ENCODE measurements around the gene MARK3. TPM values are rescaled to one million over a fixed set of nuclear protein-coding genes. Genes with fewer than 3 reads are reported as not detected.

MARK3 gene
- total and polyA plus RNA-seq, 9 donors: 54.7 to 83.3 (median 59.1) TPM

- Histone ChIP-seq H3K4me3 (ENCODE audit: low read length) (no peak overlapping the region), H3K27ac (ENCODE audit: low read length) (peak overlapping the region; percentile 62), H3K9me3 (replicated peaks; ENCODE audit: control insufficient read depth, low read depth, low read length) (no peaks in the 10 kb centered on the region), H3K4me1 (ENCODE audit: control insufficient read depth, insufficient read depth, low read length) (peaks cover 3% of the 10 kb centered on the region), H3K27me3 (ENCODE audit: control insufficient read depth, insufficient read depth, low read length) (no peaks in the 10 kb centered on the region), H3K36me3 (ENCODE audit: control insufficient read depth, insufficient read depth, low read length) (peaks cover 9% of the 10 kb centered on the region)
- DNase-seq: no peak
- WGBS (ENCODE audit: insufficient coverage): 95% methylated on average over 8 of the region's 10 CpGs
Measured at GRCh38 chr14:103433916-103434563, 48.8 kb downstream of the MARK3 start.

DNA sequence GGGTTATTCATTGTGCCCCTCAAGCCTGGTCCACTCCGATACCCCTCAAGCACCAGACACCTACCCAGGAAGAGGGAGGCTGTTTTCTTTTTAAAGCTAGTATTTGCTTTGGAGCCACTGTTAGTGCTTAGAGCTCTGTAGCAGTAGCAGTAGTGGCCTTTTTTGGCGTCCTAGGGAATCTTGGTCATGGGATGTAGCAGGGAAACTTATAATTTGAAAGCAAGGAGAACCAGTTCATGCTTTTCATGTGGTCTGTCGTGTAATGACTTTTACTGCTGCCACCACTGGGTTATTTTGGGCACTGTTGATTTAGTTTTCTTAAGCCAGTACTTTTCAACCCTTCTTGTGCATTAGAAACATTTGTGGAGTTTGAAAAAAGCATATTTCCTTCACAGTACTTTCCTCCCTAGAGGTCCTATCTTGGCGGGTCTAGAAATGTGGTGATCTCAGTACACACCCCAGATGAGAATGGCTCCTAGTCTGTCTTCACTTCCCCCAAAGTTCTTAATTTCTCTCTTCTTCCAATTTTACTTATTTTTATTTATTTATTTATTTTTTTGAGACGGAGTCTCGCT, 49.7 kb downstream of the MARK3 start:
- Histone ChIP-seq H3K4me3 (ENCODE audit: low read length) (no peak overlapping the region), H3K9me3 (replicated peaks; ENCODE audit: control insufficient read depth, low read depth, low read length) (no peaks in the 10 kb centered on the region), H3K36me3 (ENCODE audit: control insufficient read depth, insufficient read depth, low read length) (peaks cover 12% of the 10 kb centered on the region), H3K27ac (ENCODE audit: low read length) (peak overlapping the region; percentile 62), H3K4me1 (ENCODE audit: control insufficient read depth, insufficient read depth, low read length) (peaks cover 3% of the 10 kb centered on the region), H3K27me3 (ENCODE audit: control insufficient read depth, insufficient read depth, low read length) (no peaks in the 10 kb centered on the region)
- DNase-seq: peak; percentile 88
- no CpG with 5 or more reads among the region's 6 CpGs for WGBS (ENCODE audit: insufficient coverage)

DNA sequence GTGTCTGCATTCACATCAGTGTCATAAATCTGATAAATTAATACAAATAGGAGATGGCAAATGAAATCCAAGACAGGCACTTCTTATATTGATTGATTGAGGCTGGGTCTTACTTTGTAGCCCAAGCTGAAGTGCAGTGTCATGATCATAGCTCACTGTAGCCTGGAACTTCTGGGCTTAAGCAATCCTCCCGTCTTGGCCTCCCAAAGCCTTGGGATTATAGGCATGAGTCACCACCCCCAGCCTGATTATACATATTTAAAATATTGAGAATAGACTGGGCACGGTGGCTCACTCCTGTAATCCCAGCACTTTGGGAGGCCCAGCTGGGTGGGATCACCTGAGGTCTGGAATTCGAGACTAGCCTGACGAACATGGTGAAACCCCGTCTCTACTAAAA, 51.3 kb downstream of the MARK3 start:
- no peak for DNase-seq
- Histone ChIP-seq H3K27ac (ENCODE audit: low read length) (no peak overlapping the region), H3K4me1 (ENCODE audit: control insufficient read depth, insufficient read depth, low read length) (peaks cover 3% of the 10 kb centered on the region), H3K9me3 (replicated peaks; ENCODE audit: control insufficient read depth, low read depth, low read length) (no peaks in the 10 kb centered on the region), H3K4me3 (ENCODE audit: low read length) (no peak overlapping the region), H3K27me3 (ENCODE audit: control insufficient read depth, insufficient read depth, low read length) (no peaks in the 10 kb centered on the region), H3K36me3 (ENCODE audit: control insufficient read depth, insufficient read depth, low read length) (peaks cover 12% of the 10 kb centered on the region)
- no CpG with 5 or more reads among the region's 5 CpGs for WGBS (ENCODE audit: insufficient coverage)

GRCh38 chr14:103442288-103442687, 57.1 kb downstream of the MARK3 start:
- Histone ChIP-seq H3K27ac (ENCODE audit: low read length) (no peak overlapping the region), H3K9me3 (replicated peaks; ENCODE audit: control insufficient read depth, low read depth, low read length) (no peaks in the 10 kb centered on the region), H3K36me3 (ENCODE audit: control insufficient read depth, insufficient read depth, low read length) (peaks cover 5% of the 10 kb centered on the region), H3K4me1 (ENCODE audit: control insufficient read depth, insufficient read depth, low read length) (no peaks in the 10 kb centered on the region), H3K27me3 (ENCODE audit: control insufficient read depth, insufficient read depth, low read length) (no peaks in the 10 kb centered on the region), H3K4me3 (ENCODE audit: low read length) (no peak overlapping the region)
- DNase-seq: no peak
- no CpG with 5 or more reads among the region's 6 CpGs for WGBS (ENCODE audit: insufficient coverage)

DNA sequence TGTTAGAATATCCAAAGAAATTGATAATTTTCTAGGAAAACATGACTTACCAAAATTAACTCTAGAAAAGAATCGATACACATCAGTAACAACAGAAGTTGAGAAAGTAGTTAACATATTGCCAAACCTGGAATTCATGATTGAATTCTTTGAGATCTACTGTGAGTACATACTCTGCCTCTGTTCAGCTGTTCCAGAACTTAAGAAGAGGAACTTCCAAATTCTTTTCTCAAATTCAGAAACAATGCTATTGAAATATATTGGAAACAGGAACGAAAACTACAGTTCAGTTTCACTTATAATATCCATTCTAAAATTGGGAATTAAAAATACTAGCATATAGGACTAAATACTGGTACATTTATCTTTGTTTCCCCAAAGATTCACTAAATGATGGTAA, 57.9 kb downstream of the MARK3 start:
- Histone ChIP-seq H3K9me3 (replicated peaks; ENCODE audit: control insufficient read depth, low read depth, low read length) (no peaks in the 10 kb centered on the region), H3K27ac (ENCODE audit: low read length) (no peak overlapping the region)
- DNase-seq: no peak

DNA sequence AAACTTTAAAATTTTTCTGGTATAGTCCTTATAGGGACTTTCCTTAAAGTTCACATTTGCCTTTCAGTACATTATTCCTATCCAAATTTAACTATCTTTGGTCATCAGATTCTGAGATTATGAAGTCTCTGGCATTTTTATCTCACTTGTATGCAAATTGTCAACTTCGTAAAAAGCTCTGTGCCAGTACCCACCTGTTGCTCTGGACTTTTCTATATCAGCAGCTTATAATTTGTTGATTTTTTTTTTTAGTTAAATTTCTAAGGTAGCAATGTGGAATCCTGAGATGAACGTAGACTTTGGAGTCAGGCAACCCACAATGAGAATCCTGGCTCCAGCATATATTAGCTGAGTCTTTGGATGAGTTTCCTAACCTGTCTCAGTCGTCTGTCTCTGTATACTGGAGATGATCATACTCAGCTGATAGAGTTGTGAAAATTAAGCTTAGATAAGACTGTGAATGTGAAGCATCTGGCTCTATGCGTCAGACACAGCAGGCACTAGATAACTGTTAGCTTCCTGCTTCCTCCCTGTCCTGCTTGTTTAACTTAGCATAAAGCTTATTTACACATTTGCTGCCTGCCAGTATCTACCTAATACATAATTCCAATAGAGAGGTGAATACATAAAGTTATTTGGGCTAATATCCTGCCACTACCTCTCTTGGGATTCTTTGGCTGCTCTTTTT, 59.8 kb downstream of the MARK3 start:
- no CpG with 5 or more reads among the region's 4 CpGs for WGBS (ENCODE audit: insufficient coverage)
- H3K4me3 ChIP-seq (ENCODE audit: low read length): no peak overlapping the region
- H3K27ac ChIP-seq (ENCODE audit: low read length): no peak overlapping the region
- H3K36me3 ChIP-seq (ENCODE audit: control insufficient read depth, insufficient read depth, low read length): no peaks in the 10 kb centered on the region
- no peak for DNase-seq
- H3K27me3 ChIP-seq (ENCODE audit: control insufficient read depth, insufficient read depth, low read length): no peaks in the 10 kb centered on the region
- no peaks in the 10 kb centered on the region for H3K9me3 ChIP-seq (replicated peaks; ENCODE audit: control insufficient read depth, low read depth, low read length)
- H3K4me1 ChIP-seq (ENCODE audit: control insufficient read depth, insufficient read depth, low read length): no peaks in the 10 kb centered on the region

More for the DNA sequence above, 57.9 kb downstream of the MARK3 start:
- WGBS (ENCODE audit: insufficient coverage): no CpG with 5 or more reads among the region's 2 CpGs
- H3K27me3 ChIP-seq (ENCODE audit: control insufficient read depth, insufficient read depth, low read length): no peaks in the 10 kb centered on the region
- H3K4me3 ChIP-seq (ENCODE audit: low read length): no peak overlapping the region
- no peaks in the 10 kb centered on the region for H3K4me1 ChIP-seq (ENCODE audit: control insufficient read depth, insufficient read depth, low read length)
- H3K36me3 ChIP-seq (ENCODE audit: control insufficient read depth, insufficient read depth, low read length): peaks cover 3% of the 10 kb centered on the region

DNA sequence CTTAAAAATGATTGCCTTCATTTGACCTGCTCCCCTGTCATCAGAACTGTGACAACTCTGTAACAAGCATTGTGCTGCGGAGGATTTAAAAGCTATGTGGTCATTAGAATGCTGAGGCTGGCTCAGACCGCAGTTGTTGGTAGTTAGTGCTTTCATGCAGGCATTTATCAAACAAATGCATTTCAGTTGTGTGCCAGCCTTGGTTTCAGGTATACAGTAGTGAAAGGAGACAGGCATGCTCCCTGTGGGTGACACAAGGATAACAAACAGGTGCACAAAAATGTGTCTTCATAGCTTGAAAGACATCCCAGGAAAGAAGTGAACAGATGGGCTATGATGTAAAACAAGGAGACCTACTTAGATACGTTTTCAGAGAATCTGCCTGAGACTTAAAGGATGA, 60.6 kb downstream of the MARK3 start:
- Histone ChIP-seq H3K9me3 (replicated peaks; ENCODE audit: control insufficient read depth, low read depth, low read length) (no peaks in the 10 kb centered on the region), H3K4me1 (ENCODE audit: control insufficient read depth, insufficient read depth, low read length) (no peaks in the 10 kb centered on the region), H3K27me3 (ENCODE audit: control insufficient read depth, insufficient read depth, low read length) (no peaks in the 10 kb centered on the region), H3K36me3 (ENCODE audit: control insufficient read depth, insufficient read depth, low read length) (no peaks in the 10 kb centered on the region), H3K4me3 (ENCODE audit: low read length) (no peak overlapping the region), H3K27ac (ENCODE audit: low read length) (no peak overlapping the region)
- WGBS (ENCODE audit: insufficient coverage): 63% methylated on average over 3 of the region's 3 CpGs
- DNase-seq: no peak

DNA sequence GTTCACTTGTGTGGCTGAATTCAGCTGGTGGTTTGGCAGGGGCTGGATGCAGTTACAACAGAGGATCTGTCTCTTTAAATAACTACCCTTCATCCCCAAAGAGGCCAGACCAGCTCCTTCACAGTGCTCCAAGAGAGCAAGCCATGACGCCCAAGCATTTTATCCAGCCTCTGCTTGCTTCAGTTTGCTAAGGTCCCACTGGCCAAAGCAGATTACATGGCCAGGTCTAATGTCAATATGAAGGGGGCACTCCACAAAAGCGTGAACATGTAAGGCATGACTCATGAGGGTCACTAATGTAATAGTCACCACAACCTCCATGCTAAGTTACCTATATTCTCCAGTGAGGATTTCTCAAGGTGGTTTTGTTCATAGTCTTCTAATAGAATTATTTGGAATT, 62.9 kb downstream of the MARK3 start:
- H3K9me3 ChIP-seq (replicated peaks; ENCODE audit: control insufficient read depth, low read depth, low read length): no peaks in the 10 kb centered on the region
- H3K4me3 ChIP-seq (ENCODE audit: low read length): no peak overlapping the region
- no peaks in the 10 kb centered on the region for H3K4me1 ChIP-seq (ENCODE audit: control insufficient read depth, insufficient read depth, low read length)
- no peak for DNase-seq
- H3K27me3 ChIP-seq (ENCODE audit: control insufficient read depth, insufficient read depth, low read length): no peaks in the 10 kb centered on the region
- no CpG with 5 or more reads among the region's 2 CpGs for WGBS (ENCODE audit: insufficient coverage)
- no peak overlapping the region for H3K27ac ChIP-seq (ENCODE audit: low read length)
- peaks cover 4% of the 10 kb centered on the region for H3K36me3 ChIP-seq (ENCODE audit: control insufficient read depth, insufficient read depth, low read length)

DNA sequence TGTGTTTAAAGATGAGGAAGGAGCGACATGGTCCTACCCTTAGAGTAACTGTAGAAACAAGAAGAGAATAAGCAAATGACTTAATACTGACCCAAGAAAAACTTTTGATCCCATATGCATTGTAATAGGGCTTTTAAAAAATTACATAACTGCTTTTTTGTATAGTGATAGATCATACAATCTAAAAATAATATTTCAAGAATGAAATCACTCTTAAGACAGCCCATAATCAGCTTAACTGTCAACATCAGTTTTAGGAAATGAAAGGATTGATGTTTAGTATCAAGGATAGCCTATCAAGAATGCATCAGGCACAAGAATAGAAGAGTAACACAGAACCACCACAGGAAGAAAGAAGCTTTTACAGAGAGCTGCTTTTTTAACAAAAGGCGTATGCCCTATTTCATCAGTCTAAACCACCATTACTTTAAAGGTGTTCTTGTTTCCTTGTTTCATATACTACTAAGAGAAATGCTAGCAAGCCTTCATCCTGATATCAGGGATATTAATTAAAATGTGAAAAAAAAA, 64.5 kb downstream of the MARK3 start:
- no peak overlapping the region for H3K4me3 ChIP-seq (ENCODE audit: low read length)
- WGBS (ENCODE audit: insufficient coverage): no CpG with 5 or more reads among the region's 2 CpGs

GRCh38 chr14:103450416-103450815, 65.2 kb downstream of the MARK3 start:
- Histone ChIP-seq H3K27ac (ENCODE audit: low read length) (no peak overlapping the region), H3K36me3 (ENCODE audit: control insufficient read depth, insufficient read depth, low read length) (peaks cover 6% of the 10 kb centered on the region), H3K27me3 (ENCODE audit: control insufficient read depth, insufficient read depth, low read length) (no peaks in the 10 kb centered on the region), H3K4me3 (ENCODE audit: low read length) (no peak overlapping the region), H3K4me1 (ENCODE audit: control insufficient read depth, insufficient read depth, low read length) (no peaks in the 10 kb centered on the region), H3K9me3 (replicated peaks; ENCODE audit: control insufficient read depth, low read depth, low read length) (no peaks in the 10 kb centered on the region)
- WGBS (ENCODE audit: insufficient coverage): no CpG with 5 or more reads among the region's 2 CpGs
- peak; percentile 30 for DNase-seq

More for the DNA sequence above, 64.5 kb downstream of the MARK3 start:
- Histone ChIP-seq H3K36me3 (ENCODE audit: control insufficient read depth, insufficient read depth, low read length) (peaks cover 6% of the 10 kb centered on the region), H3K9me3 (replicated peaks; ENCODE audit: control insufficient read depth, low read depth, low read length) (no peaks in the 10 kb centered on the region), H3K4me1 (ENCODE audit: control insufficient read depth, insufficient read depth, low read length) (no peaks in the 10 kb centered on the region), H3K27me3 (ENCODE audit: control insufficient read depth, insufficient read depth, low read length) (no peaks in the 10 kb centered on the region), H3K27ac (ENCODE audit: low read length) (no peak overlapping the region)
- no peak for DNase-seq
